ENCODE results near the gene DNAH17. TPM values are rescaled to one million over a fixed set of nuclear protein-coding genes. Genes with fewer than 3 reads are reported as not detected.

The DNAH17 gene
- total and polyA plus RNA-seq, 2 donors (not counting 1 experiment from before 2014, with no cell fraction given): 0.01 to 0.12 TPM

GRCh38 chr17:78591263-78591671, 14.1 kb upstream of the DNAH17 start:
- Mint-ChIP-seq H3K27me3 (peaks cover 31% of the 10 kb centered on the region), H3K4me3 (no peak overlapping the region), H3K4me1 (peaks cover 6% of the 10 kb centered on the region), H3K9me3 (ENCODE audit: insufficient read depth) (no peaks in the 10 kb centered on the region), H3K27ac (no peak overlapping the region)
- H3K4me2 ChIP-seq (replicated peaks; ENCODE audit: low read depth, low read length, poor library complexity, severe bottlenecking): no peak overlapping the region
- DNase-seq (no peak), ATAC-seq (ENCODE audit: low read depth) (no peak)
- intact Hi-C loops (cut with micrococcal nuclease): no loop called here
- peaks cover 0 to 6% (median 1%) of the 10 kb centered on the region in 4 experiments for H3K27me3 ChIP-seq (replicated peaks in 1 of 4; ENCODE audit: control extremely low read depth in 1 of 4, control insufficient read depth in 3 of 4, insufficient read depth in 4 of 4, low read length in 3 of 4)
- no peak overlapping the region for H3K4me3 ChIP-seq (ENCODE audit: control extremely low read depth in 1 of 5, extremely low read depth in 1 of 5, insufficient read depth in 1 of 5, low read depth in 2 of 5, low read length in 4 of 5)
- no peaks in the 10 kb centered on the region for H3K79me2 ChIP-seq (ENCODE audit: control insufficient read depth, insufficient read depth, low read length)
- no peak for TF ChIP-seq CTCF (IDR thresholded peaks at IDR 0.05)
- TF ChIP-seq EZH2 (IDR thresholded peaks at IDR 0.05; ENCODE audit: borderline replicate concordance, insufficient read depth, low read depth, low read length, poor library complexity, severe bottlenecking): no peak
- POLR2A ChIA-PET: no interaction called here
- H3K9ac ChIP-seq (ENCODE audit: low read length): no peak overlapping the region
- 94% methylated on average over 14 of the region's 16 CpGs for WGBS (ENCODE audit: insufficient coverage)
- H3K36me3 ChIP-seq (replicated peaks in 1 of 2; ENCODE audit: control extremely low read depth in 1 of 2, control insufficient read depth in 1 of 2, extremely low read depth in 1 of 2, insufficient read depth in 2 of 2, low read length in 1 of 2): no peaks in the 10 kb centered on the region
- H3K27ac ChIP-seq (ENCODE audit: low read length in 2 of 2): no peak overlapping the region
- no peak overlapping the region for H2AFZ ChIP-seq (ENCODE audit: insufficient read depth, low read depth, low read length, poor library complexity, severe bottlenecking)
- H4K20me1 ChIP-seq (ENCODE audit: control insufficient read depth, insufficient read depth, low read length, poor library complexity, severe bottlenecking): no peaks in the 10 kb centered on the region
- no peaks in the 10 kb centered on the region for H3K9me3 ChIP-seq (ENCODE audit: control extremely low read depth in 1 of 3, control insufficient read depth in 2 of 3, insufficient read depth in 1 of 3, low read length in 2 of 3)
- peaks cover 5 to 7% of the 10 kb centered on the region in 2 donors for H3K4me1 ChIP-seq (ENCODE audit: control insufficient read depth in 2 of 2, insufficient read depth in 2 of 2, low read length in 2 of 2)
- CTCF ChIA-PET: interaction anchor here (1.1 kb wide), 1 partner anchor 14 kb away, joined by 3 read pairs; no protein-coding TSS in a partner anchor

GRCh38 chr17:78589885-78590284, 12.7 kb upstream of the DNAH17 start:
- H3K4me3 ChIP-seq (ENCODE audit: control extremely low read depth in 1 of 5, extremely low read depth in 1 of 5, insufficient read depth in 1 of 5, low read depth in 2 of 5, low read length in 4 of 5): no peak overlapping the region
- no peak overlapping the region for H3K27ac ChIP-seq (ENCODE audit: low read length in 2 of 2)
- no peak for DNase-seq
- ChIA-PET POLR2A (no interaction called here), CTCF (interaction anchor here (0.6 kb wide), 1 partner anchor 1639 kb away, joined by 3 read pairs; no protein-coding TSS in a partner anchor)
- H3K27me3 ChIP-seq (replicated peaks in 1 of 4; ENCODE audit: control extremely low read depth in 1 of 4, control insufficient read depth in 3 of 4, insufficient read depth in 4 of 4, low read length in 3 of 4): peaks cover 0 to 6% (median 1%) of the 10 kb centered on the region in 4 experiments
- no peak overlapping the region for H3K4me3 Mint-ChIP-seq
- H3K9me3 Mint-ChIP-seq (ENCODE audit: insufficient read depth): no peaks in the 10 kb centered on the region
- no peak for ATAC-seq (ENCODE audit: low read depth)
- H3K4me1 ChIP-seq (ENCODE audit: control insufficient read depth in 2 of 2, insufficient read depth in 2 of 2, low read length in 2 of 2): peaks cover 5 to 7% of the 10 kb centered on the region in 2 donors
- H4K20me1 ChIP-seq (ENCODE audit: control insufficient read depth, insufficient read depth, low read length, poor library complexity, severe bottlenecking): no peaks in the 10 kb centered on the region
- no peak overlapping the region for H3K9ac ChIP-seq (ENCODE audit: low read length)
- H3K27ac Mint-ChIP-seq: no peak overlapping the region
- H3K36me3 ChIP-seq (replicated peaks in 1 of 2; ENCODE audit: control extremely low read depth in 1 of 2, control insufficient read depth in 1 of 2, extremely low read depth in 1 of 2, insufficient read depth in 2 of 2, low read length in 1 of 2): no peaks in the 10 kb centered on the region
- peaks cover 32% of the 10 kb centered on the region for H3K27me3 Mint-ChIP-seq
- no peak overlapping the region for H3K4me2 ChIP-seq (replicated peaks; ENCODE audit: low read depth, low read length, poor library complexity, severe bottlenecking)
- 90% methylated on average over 12 of the region's 13 CpGs for WGBS (ENCODE audit: insufficient coverage)
- no peaks in the 10 kb centered on the region for H3K79me2 ChIP-seq (ENCODE audit: control insufficient read depth, insufficient read depth, low read length)
- TF ChIP-seq EZH2 (IDR thresholded peaks at IDR 0.05; ENCODE audit: borderline replicate concordance, insufficient read depth, low read depth, low read length, poor library complexity, severe bottlenecking): no peak
- no peak for TF ChIP-seq CTCF (IDR thresholded peaks at IDR 0.05)
- peaks cover 6% of the 10 kb centered on the region for H3K4me1 Mint-ChIP-seq
- H3K9me3 ChIP-seq (ENCODE audit: control extremely low read depth in 1 of 3, control insufficient read depth in 2 of 3, insufficient read depth in 1 of 3, low read length in 2 of 3): no peaks in the 10 kb centered on the region
- no peak overlapping the region for H2AFZ ChIP-seq (ENCODE audit: insufficient read depth, low read depth, low read length, poor library complexity, severe bottlenecking)
- intact Hi-C loops (cut with micrococcal nuclease): no loop called here
